GM19397 (cell line): Measurements from ENCODE around the gene CISTR.
"Not testable (repeated sequence)": the region's sequence is repeated elsewhere in the genome, so short reads cannot be mapped to it uniquely, and the experiment has no call there.

Experiments used
- ATAC-seq: cut with Tn5 transposase; IDR thresholded peaks from one replicate; pipeline ENCODE4 v1.9.1; 2021; ENCODE audit warnings: mild to moderate bottlenecking, moderate library complexity; ENCODE audit not compliant: unreplicated experiment

The CISTR gene

GRCh38 chr12:53751336-53752191 is at the start of gene CISTR:
Gene CISTR (minus strand): TSS chr12:53751979.
- peak; percentile 33 for ATAC-seq

- no peak for ATAC-seq
These were observed 46.8 kb upstream of the CISTR start for GRCh38 chr12:53798575-53798974.

GRCh38 chr12:53795927-53796326 is 44.1 kb upstream of the CISTR start:
- ATAC-seq = no peak

GRCh38 chr12:53793221-53793620 is 41.4 kb upstream of the CISTR start:
- no peak for ATAC-seq

- no peak for ATAC-seq
These were observed 40.1 kb upstream of the CISTR start for GRCh38 chr12:53791735-53792326.

GRCh38 chr12:53789570-53789969 is 37.8 kb upstream of the CISTR start:
- ATAC-seq = no peak

- ATAC-seq = no peak
These were observed 37.1 kb upstream of the CISTR start for GRCh38 chr12:53788892-53789291.

GRCh38 chr12:53786411-53786810 is 34.6 kb upstream of the CISTR start:
- ATAC-seq = no peak

GRCh38 chr12:53785161-53785560 is 33.4 kb upstream of the CISTR start:
- no peak for ATAC-seq

GRCh38 chr12:53782093-53782703 is 30.4 kb upstream of the CISTR start:
- ATAC-seq = no peak

GRCh38 chr12:53781228-53781801 is 29.5 kb upstream of the CISTR start:
- no peak for ATAC-seq

GRCh38 chr12:53780323-53780722 is 28.5 kb upstream of the CISTR start:
- no peak for ATAC-seq

- not testable (repeated sequence) for ATAC-seq
These were observed 27.9 kb upstream of the CISTR start for GRCh38 chr12:53779679-53780078.

- no peak for ATAC-seq
These were observed 26.3 kb upstream of the CISTR start for GRCh38 chr12:53777936-53778644.

GRCh38 chr12:53777412-53777811 is 25.6 kb upstream of the CISTR start:
- ATAC-seq = no peak

GRCh38 chr12:53776872-53777271 is 25.1 kb upstream of the CISTR start:
- no peak for ATAC-seq

GRCh38 chr12:53775478-53776145 is 23.8 kb upstream of the CISTR start:
- no peak for ATAC-seq

- no peak for ATAC-seq
These were observed 18.5 kb upstream of the CISTR start for GRCh38 chr12:53770281-53770680.

- no peak for ATAC-seq
These were observed 17.2 kb upstream of the CISTR start for GRCh38 chr12:53768976-53769375.

GRCh38 chr12:53766881-53767280 is 15.1 kb upstream of the CISTR start:
- ATAC-seq = no peak
